Measurements from ENCODE around the gene DBNDD1.

DNA sequence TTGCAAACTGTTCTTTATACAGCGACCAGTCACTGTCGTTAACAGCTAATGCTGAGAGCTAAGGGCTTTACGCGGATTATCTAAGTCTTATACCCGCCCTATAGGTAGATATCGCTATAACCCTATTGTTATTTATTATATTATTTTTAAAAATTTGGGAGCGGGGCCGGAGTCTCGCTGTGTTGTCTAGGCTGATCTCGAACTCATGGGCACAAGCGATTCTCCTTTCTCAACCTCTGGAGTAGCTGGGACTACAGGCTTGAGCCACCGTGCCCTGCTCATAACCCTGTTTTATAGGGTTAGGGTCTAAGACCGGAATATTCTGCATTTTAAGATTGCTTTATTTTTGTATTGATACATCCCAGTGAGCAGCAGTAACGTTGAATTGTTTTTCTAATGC, 46.0 kb downstream of the DBNDD1 start:
- TF ChIP-seq, protein P1, sequence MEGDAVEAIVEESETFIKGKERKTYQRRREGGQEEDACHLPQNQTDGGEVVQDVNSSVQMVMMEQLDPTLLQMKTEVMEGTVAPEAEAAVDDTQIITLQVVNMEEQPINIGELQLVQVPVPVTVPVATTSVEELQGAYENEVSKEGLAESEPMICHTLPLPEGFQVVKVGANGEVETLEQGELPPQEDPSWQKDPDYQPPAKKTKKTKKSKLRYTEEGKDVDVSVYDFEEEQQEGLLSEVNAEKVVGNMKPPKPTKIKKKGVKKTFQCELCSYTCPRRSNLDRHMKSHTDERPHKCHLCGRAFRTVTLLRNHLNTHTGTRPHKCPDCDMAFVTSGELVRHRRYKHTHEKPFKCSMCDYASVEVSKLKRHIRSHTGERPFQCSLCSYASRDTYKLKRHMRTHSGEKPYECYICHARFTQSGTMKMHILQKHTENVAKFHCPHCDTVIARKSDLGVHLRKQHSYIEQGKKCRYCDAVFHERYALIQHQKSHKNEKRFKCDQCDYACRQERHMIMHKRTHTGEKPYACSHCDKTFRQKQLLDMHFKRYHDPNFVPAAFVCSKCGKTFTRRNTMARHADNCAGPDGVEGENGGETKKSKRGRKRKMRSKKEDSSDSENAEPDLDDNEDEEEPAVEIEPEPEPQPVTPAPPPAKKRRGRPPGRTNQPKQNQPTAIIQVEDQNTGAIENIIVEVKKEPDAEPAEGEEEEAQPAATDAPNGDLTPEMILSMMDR (IDR thresholded peaks at IDR 0.05; ENCODE audit: low read depth, low read length): no peak
- no peak for TF ChIP-seq POLR2A (IDR thresholded peaks at IDR 0.05; ENCODE audit: extremely low read depth, insufficient read length)
- no peak for TF ChIP-seq MYC (IDR thresholded peaks at IDR 0.05; ENCODE audit: low read depth, low read length)

Measured in NB4 (cell line).